GM12891 (cell line): ENCODE results near the gene DDX31.

ENCODE experiments used
- POLR2A ChIP-seq: IDR thresholded peaks from 2 replicates; pipeline ENCODE4 v1.6.1; 2011; ENCODE audit warnings: low read depth, low read length, control low read depth
- POLR2AphosphoS5 ChIP-seq: IDR thresholded peaks from 2 replicates; pipeline ENCODE4 v1.6.1; 2011; ENCODE audit warnings: low read depth, low read length, control low read depth
- SPI1 ChIP-seq: IDR thresholded peaks from 2 replicates; pipeline ENCODE4 v1.6.1; 2011; ENCODE audit warnings: low read depth, low read length, control low read depth
- TAF1 ChIP-seq: IDR thresholded peaks from 2 replicates; pipeline ENCODE4 v1.6.1; 2011; ENCODE audit warnings: low read depth, low read length, control low read depth

- TF ChIP-seq POLR2AphosphoS5 (no peak), TAF1 (no peak), SPI1 (no peak), POLR2A (no peak)
These were observed 109.1 kb downstream of the DDX31 start for GRCh38 chr9:132560616-132561202.
